ENCODE data around the gene TRIM2.

Gene TRIM2

DNA sequence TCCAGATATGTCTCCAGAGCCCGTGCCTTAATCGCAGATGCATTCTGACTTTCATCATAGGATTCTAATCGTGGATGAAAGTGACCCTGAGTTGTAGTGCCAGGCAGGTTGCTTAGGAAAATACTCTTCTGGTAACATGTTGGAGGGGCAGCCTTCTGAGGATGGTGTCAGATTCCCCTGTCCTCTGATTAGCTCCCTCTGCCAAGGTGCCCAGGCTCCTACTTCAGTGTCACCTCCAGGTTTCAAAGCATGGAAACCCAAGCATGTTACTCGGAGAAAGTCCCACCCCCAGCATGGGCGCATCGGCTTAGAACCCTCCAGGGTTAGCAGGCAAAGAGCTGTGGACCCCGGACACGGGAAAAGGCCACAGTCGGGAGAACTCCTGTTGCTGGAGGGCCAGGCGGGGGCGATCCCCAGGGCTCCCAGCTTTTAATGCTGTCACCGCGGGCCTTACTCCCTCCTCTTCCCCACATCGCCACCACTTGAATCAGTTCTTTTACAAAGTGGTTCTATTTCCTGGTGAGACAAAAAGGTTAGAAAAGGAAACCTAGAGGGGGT, 44.5 kb downstream of the TRIM2 start:
- DNase-seq (ENCODE audit: low read depth): no peak

DNA sequence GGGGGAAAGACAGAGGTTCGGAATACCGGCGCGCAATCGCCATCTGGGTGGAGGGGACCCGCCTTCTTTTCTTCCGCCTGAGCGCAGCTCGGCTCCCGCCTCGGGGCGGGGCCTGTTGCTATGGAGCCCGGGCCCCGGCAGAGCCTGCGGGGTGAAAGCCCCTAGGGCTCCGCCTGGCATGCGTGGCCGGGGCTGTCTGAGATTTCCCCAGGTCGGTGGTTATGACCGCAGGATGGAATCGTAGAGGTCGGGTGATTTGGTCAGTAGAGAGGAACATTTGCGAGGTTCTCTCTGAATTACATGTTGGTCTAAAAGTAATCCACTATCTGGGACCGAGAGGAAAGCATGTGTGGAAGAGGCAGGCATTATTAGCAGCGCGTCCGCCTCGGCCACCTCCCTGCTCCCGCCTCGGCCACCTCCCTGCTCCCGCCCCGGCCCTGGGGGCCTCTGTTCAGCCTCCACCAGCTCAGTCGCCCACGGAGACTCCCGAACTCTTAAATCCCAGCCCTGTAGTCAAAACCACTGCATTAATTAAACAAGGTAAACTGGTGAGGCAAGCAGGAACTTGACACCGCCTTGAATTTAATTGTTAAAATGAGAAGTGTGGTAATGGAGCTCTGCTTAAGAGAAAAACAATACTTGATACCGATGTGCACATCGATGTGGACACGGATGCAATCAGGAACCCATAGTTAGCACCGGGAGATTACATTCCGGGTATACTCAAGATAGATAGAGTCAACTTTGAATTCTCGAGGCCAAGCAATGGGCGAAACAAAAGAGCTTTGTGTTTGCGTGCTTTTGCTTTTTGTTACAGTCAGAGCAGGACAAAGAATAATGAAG, 45.2 kb downstream of the TRIM2 start:
- DNase-seq (ENCODE audit: low read depth): peak; percentile 81

GRCh38 chr4:153252122-153252521, 47.9 kb downstream of the TRIM2 start:
- no peak for DNase-seq (ENCODE audit: low read depth)

- no peak for DNase-seq (ENCODE audit: low read depth)
Observed at GRCh38 chr4:153255233-153255632, 51.0 kb downstream of the TRIM2 start.

GRCh38 chr4:153257151-153257620, 52.9 kb downstream of the TRIM2 start:
- DNase-seq (ENCODE audit: low read depth): peak; percentile 34

- no peak for DNase-seq (ENCODE audit: low read depth)
Observed at GRCh38 chr4:153257991-153258390, 53.7 kb downstream of the TRIM2 start.

- no peak for DNase-seq (ENCODE audit: low read depth)
Observed at GRCh38 chr4:153258750-153259149, 54.5 kb downstream of the TRIM2 start.

DNA sequence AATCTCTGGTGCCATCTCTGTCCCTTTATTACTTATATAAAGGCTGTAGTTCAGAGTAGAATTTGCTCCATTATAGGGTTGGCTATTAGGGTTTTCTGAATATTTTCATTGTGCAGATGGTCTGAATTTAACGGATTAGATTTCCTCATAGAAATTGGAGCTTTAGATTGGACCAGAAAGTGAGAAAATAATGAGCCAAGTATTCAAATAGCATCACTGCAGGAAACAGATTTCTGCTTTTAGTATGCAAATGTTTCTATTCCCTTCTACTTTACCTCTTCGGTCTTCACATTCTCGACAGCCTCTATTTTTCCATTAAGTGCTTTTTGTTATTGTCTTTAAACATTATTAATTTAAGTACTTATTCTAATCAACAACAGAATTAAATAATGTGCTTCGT, 55.4 kb downstream of the TRIM2 start:
- DNase-seq (ENCODE audit: low read depth): no peak

- no peak for DNase-seq (ENCODE audit: low read depth)
Observed at GRCh38 chr4:153260132-153260531, 55.9 kb downstream of the TRIM2 start.

GRCh38 chr4:153260553-153261300, 56.5 kb downstream of the TRIM2 start:
- DNase-seq (ENCODE audit: low read depth): no peak

DNA sequence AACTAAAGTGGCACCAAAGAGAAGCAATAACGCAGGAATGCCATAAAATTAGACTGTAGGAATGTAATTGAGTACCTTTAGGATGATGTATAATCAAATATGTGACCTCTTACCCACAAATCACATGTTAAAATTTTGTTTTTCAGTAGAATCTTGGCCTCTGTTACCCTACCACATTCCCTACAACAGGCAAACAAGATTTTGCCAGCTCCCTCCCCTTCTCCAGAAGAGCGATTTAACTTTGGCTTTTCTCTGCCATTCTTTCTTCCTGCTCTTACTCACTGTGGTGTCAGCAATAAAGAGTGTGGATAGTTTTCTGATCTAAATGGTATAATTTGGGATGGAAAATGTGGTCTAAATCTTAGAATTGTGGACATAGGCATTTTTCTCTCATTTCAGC, 57.2 kb downstream of the TRIM2 start:
- DNase-seq (ENCODE audit: low read depth): no peak

DNA sequence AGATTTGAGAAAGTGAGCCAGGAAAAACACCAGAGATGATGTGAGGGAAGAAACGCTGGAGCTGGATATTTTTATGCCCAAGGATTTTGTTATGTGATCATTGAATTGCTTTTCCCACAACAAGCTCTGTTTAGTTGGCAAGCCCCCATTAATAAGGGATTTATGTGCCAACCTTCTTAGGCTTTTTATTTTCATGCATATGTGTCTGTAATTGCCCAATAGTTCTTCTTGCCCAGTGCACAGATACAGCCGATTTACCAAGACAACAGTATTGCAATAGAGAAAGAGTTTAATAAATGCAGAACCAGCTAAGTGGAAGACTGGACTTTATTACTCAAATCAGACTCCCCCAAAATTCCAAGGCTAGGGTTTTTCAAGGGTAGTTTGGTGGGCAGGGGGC, 57.7 kb downstream of the TRIM2 start:
- DNase-seq (ENCODE audit: low read depth): no peak

- no peak for DNase-seq (ENCODE audit: low read depth)
Observed at GRCh38 chr4:153265306-153266047, 61.2 kb downstream of the TRIM2 start.

DNA sequence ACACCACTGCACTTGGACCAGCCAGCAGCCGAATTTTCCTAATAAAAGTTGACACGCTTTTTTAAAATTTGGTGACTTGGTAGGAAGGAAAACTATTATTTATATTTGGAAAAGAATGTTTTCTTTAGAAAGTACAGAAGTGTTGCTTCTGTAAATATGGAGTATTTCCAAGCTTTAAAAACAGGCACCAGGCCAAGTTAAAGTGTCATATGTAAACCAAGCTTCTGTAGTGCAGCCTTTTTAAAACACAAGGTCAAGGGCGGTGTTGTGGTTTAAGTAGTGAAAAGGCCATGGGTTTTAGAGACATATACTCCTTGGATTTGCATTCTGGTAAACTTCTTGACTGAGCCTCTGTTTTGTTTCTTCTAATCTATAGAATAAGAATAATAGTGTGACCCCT, 62.7 kb downstream of the TRIM2 start:
- DNase-seq (ENCODE audit: low read depth): no peak

- DNase-seq (ENCODE audit: low read depth): no peak
Observed at GRCh38 chr4:153267890-153268289, 63.6 kb downstream of the TRIM2 start.

DNA sequence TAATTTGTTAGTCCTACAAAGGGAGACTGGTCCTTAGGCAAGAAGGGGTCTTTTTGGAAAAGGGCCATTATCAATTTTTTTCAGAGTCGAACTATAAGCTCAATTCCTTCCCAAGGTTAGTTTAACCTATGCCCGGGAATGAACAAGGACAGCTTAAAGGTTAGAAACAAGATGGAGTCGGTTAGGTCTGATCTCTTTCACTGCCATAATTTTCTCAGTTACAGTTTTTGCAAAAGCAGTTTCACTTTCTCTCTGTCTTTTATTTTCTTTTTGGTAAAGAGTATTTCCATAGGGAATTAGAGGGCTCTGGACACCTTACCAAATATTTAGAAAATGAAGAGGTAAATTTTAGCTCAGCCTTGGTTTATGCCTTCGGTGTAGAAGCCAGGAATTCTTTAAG, 64.1 kb downstream of the TRIM2 start:
- DNase-seq (ENCODE audit: low read depth): no peak

GRCh38 chr4:153269218-153269990, 65.2 kb downstream of the TRIM2 start:
- no peak for DNase-seq (ENCODE audit: low read depth)

GRCh38 chr4:153270361-153270760, 66.1 kb downstream of the TRIM2 start:
- no peak for DNase-seq (ENCODE audit: low read depth)

DNA sequence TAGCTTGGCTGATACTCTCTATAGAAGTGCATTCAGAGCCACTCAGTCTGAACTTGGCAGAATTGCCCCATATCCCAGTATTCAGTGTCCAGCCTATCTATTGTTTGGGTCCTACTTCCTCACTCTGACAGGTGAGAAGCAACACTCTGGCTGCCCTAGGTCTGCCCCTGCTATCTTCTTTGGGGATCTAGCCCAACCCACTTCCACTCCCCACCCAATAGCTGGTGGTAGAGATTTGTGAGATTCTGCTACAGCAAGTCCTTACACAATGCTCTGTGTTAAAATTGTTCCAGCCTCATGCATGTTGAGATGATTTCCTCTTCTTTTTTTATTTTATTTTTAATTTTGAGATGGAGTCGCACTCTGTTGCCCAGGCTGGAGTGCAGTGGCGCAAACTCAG, 67.6 kb downstream of the TRIM2 start:
- no peak for DNase-seq (ENCODE audit: low read depth)

DNA sequence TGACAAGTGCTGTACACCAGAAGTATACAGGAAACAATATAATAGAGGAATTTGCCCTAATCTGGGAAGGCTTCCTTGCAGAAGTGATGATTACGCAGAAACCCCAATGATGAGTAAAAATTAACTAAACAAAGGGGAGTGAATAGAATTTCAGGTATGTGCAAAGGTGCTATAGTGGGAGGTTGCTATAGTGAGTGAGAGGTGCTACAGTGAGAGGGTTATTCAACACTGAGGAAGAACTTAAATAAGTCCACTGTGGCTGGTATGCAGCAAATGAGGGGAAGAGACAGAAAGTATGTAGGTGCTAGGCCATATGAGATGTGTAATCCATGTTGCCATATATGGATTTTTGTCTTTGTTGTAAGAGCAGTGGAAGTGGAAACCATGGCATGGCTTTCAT, 69.5 kb downstream of the TRIM2 start:
- DNase-seq (ENCODE audit: low read depth): no peak

DNA sequence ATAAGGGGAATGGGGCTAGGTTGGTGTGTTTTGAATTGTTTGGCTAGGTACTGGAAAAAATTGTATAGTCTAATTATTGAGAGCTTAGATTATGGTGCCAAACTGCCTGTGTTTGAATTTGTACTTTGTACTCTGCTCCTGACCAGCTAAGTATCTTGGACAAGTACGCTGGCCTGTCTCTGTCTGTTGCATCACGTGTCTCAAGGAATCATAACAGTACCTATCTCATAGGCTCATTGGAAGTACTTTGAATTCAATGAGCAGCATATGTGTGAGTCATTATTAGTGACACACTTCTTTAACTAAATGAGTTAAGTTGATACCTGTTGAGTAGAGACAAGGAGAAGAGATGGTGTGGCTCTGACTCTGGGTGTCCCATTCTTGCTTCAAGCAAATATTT, 70.7 kb downstream of the TRIM2 start:
- no peak for DNase-seq (ENCODE audit: low read depth)
